DND-41 (cell line): Measurements from ENCODE around the gene HMHB1.

Experiments used
- CTCF ChIP-seq: IDR thresholded peaks from 2 replicates; pipeline ENCODE4 v1.5.1; 2012; ENCODE audit warnings: borderline replicate concordance, low read length, moderate library complexity, mild to moderate bottlenecking; ENCODE audit not compliant: poor library complexity, severe bottlenecking; ENCODE audit errors: extremely low read depth
- EZH2 ChIP-seq: IDR thresholded peaks from 3 replicates; pipeline ENCODE4 v1.6.1; 2012; ENCODE audit warnings: borderline replicate concordance, low read depth, mild to moderate bottlenecking, moderate library complexity, low read length, inconsistent platforms; ENCODE audit not compliant: severe bottlenecking

DNA sequence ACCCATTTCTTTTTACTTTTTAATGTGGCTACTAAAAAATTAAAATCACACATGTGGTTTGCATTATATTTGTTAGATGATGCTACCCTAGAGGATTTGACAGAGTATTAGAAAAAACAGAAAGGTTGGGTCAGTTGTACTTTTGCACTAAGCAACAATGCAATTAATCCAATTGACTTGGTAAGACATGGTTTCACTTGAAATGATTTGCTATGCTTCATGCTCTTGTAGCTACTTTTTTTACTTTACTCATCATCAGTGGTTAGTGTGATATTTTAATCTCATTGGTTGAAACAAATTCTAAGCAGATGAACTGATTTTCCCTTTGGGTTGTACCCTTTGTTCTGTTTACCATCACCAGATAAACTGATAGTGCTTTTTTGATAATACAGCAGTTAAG lies 39.4 kb downstream of the HMHB1 start:
- TF ChIP-seq CTCF (no peak), EZH2 (no peak)
